DMS153 treated with DMSO at 0.1 percent for 48 hours (cell line): ENCODE data around the gene PSME4.
"Not testable (repeated sequence)": the region's sequence is repeated elsewhere in the genome, so short reads cannot be mapped to it uniquely, and the experiment has no call there.

Experiments
- DNase-seq: peaks from one replicate; lab custom pipeline; 2025; ENCODE audit not compliant: unreplicated experiment; lab: John Stamatoyannopoulos, UW

The PSME4 gene

DNA sequence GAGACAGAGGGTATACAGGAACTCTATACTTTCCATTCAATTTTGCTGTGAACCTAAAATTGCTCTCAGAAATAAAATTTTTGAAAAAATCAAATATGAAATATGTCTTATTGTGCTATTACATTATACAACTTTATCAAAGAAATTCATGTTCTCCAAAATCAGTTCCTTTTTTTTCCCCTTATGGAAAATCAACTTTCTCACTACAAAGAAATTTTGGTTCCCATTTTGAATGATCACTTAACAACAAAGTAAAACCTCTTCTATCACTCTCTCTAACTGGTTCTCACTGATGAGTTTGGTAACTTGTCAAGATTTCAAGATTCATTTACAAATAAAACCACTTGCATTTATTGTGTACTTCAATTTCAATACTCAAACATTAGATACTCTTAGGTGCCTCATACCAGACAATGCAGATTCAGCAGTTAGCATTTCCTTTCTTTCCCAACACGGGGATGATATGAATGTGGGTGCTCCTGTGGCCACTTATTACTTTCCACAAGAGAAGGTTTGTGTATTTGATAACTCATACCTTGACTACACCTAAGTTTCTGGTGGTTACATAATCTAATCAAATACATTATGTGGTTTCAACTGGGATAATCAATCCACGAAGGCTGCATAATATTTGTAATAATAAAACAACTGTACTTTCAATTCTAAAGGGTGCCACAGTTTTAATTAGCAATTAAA is 6.4 kb downstream of the PSME4 start:
- DNase-seq = peak; percentile 3

DNA sequence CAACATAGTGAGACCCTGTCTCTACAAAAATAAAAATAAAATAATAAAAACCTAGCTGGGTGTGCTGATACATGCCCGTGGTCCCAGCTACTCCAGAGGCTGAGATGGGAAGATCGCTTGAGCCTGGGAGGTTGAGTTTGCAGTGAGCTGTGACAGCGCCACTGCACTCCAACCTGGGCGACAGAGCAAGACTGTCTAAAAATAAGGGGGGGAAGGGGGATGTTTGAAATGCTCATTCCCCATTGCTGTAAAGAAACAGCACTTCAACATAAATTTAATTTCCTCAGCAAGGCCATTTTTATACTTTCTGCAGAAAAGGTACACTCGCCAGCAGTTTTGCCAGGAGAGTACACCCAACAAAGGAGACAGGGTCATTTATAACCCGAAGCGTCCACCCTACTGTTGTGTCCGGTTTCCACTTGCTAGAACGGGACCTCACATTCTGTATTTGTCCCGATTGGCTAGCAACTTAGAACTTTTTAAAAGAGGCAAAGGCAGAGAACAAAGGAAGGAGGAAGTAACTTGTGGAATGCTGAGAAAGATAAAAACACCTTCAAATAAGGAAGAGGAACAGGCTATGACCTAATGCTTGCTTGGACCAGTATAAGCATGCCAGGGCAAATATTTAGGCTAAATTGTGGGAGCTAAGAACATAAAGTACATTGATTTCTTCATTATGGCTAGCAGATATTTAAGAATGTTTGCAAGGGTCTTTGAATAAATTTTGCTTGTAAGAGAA is 9.1 kb downstream of the PSME4 start:
- not testable (repeated sequence) for DNase-seq

DNA sequence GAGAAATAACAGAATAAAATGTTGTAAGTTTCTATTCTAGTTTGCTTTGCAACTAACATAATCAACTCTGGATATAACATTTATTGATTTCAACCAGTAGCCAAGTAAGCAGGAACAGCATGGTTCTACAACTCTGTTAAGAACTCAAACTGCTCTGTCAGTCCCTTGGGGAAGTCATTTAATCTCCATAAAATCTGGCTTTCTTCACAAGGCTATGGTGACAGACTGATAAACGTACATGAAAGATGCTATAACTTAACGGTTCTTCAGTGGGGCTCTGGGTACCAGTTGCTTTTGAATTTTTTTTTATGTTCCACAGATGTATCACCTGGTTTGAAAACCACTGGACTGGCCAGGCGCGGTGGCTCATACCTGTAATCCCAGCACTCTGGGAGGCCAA is 10.3 kb downstream of the PSME4 start:
- DNase-seq = no peak

DNA sequence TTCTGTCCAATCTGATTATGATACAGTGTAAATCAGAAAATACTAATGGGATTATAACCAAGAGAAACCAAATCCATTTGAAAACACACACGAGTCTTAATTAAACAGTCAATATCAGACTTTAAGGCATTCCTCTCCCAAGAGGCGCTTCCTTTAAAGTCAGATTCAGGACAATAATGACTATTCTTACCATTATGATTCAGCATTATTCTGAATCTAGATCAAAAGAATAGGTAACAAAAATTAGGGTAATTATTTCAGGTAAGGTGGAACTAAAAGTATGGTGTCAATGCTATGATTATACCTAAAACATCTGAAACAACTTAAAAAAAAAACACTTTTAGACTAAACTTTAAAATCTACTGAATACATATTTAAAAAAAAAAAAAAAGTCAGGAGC is 12.3 kb downstream of the PSME4 start:
- DNase-seq = no peak

DNA sequence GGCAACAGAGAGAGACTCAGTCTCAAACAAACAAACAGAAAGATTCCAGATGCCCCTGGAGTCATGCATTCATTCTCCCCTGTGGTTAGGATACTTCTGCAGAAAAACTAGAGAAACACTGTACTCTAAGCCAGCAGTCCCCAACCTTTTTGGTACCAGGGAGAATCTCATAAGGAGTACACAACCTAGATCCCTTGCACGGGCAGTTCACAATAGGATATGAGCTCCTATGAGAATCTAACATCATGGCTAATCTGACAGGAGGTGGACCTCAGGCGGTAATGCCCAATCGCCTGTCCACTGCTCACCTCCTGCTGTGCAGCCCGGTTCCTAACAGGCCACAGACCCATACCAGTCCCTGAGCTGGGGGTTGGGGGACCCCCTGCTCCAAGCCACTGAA is 18.3 kb downstream of the PSME4 start:
- no peak for DNase-seq

DNA sequence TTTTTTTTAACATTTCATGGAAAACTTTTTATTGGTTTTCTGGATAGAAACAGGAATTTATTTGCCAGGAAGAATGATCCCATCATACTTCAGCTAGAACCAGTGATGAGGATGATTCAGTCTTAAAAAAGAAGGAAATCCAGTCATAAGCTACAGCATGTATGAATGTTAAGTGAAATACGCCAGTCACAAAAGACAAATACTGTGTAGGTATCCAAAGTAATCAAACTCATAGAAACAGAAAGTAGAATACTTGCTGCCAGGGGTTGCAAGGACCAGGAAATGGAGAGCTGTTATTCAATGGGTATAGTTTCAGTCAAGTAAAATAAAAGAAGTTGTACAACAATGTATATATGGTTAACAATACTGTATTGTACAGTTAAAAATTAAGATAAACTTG is 21.3 kb downstream of the PSME4 start:
- no peak for DNase-seq

DNA sequence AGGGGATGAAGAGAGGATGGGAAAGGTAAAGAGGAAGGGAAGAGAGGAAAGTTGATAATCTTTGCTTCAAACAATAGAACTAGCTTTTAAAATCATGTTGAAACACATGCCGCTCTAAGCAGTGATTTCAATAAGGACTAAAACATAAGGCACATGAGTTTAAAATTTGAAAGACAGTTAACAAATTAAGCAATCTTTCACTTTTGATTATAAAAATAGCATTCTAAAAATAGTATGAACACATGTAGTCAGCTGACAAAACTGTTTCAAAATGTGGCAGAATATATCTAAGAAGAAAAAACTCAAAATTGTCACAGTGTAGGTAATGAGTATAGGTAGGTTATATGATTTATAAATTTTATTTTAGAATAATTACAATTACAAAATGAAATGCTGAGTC is 25.3 kb downstream of the PSME4 start:
- no peak for DNase-seq

DNA sequence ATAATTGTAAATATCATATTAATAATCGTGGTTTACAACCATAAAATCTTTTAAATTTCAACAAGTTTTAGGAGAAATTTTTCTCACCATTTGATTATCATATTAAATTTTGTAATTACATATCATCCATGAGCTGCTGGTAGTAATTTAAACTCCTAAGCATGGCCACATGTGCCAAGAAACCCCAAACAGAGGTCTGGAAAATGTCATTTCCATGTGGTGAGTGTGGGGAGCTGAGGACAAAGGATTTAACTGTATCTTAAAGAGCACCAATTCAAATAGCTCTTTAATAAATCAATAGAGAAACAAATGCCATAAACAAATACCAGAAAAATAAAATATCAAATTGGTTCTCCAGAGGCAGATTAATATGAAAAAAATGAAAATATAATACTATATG is 26.3 kb downstream of the PSME4 start:
- DNase-seq = no peak

DNA sequence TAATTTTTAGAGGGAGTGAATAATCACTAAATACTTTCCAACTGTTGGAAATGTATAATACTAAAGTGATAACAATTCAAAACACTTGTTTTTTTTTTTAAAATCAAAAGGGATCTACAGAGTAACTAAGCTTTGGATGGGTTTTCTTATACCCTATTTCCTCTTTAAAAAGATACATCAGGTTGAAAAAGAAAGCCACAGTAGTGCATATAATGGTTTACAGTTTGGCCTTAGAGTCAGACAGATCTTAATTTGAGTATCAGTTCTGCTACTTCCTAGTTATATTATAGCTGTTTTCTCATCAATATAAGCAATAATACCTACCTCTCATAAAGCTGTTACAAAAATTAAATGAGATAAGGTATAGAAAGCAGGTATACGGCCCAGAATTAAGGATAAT is 28.5 kb downstream of the PSME4 start:
- DNase-seq = no peak

DNA sequence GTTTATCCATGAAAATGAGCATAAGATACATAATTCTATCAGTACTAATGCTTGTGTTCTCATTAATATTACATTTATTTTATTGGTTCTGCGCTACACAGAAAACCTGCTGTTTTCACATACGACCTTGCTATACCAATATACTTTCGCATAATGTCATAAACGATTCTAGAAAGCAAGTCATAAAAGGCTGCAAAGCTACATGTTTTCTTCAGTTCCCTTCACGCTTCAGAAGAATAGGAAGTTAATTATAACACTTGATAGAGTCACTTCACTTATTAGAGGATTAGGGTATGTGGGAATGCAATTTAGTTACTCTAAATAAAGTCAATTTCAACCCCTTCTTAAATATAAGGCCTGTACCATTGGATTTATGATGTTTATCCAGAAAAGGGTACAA is 29.0 kb downstream of the PSME4 start:
- DNase-seq = no peak

DNA sequence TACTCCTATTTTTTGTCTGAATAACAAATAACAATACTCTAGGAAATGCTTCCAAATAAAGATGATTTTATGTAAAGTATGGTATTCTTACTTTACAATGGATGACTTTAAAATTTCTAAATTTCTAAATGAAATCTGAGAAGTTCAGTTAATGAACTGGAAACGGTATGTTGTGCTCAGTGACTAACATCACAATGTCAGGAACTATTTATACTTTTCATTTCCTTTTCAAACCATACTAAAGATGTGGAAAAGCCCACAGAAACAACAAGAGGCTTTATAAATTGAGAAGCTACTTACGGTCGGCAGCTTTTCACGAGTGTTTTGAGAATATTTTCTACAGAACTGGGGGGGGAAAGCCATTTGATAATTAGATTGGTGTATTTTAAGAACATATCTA is 31.1 kb downstream of the PSME4 start:
- DNase-seq = no peak

GRCh38 chr2:53938904-53939303 is 31.9 kb downstream of the PSME4 start:
- DNase-seq = no peak

- DNase-seq = no peak
These were observed 37.5 kb downstream of the PSME4 start for GRCh38 chr2:53933329-53933728.

- not testable (repeated sequence) for DNase-seq
These were observed 44.5 kb downstream of the PSME4 start for GRCh38 chr2:53926321-53926720.

DNA sequence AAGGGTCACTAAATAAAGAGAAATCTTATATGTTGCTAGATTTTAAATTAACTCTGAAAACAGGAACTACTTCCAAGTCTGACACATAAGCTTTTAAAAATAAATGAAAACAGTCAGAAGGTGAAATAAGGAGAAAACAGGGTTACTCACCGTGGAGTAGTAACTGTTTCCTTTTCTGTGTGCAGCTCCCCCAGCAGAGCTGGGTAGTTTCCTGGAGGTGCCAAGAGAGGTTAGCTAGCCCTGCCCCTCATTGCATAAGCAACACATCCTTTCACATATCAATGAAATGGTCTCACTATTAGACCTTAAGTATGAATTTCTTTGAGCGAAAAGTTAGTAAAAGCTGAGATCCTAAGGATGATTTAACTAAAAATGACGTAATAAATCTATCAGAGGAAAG is 57.1 kb downstream of the PSME4 start:
- DNase-seq = no peak

- no peak for DNase-seq
These were observed 59.2 kb downstream of the PSME4 start for GRCh38 chr2:53911434-53912189.

DNA sequence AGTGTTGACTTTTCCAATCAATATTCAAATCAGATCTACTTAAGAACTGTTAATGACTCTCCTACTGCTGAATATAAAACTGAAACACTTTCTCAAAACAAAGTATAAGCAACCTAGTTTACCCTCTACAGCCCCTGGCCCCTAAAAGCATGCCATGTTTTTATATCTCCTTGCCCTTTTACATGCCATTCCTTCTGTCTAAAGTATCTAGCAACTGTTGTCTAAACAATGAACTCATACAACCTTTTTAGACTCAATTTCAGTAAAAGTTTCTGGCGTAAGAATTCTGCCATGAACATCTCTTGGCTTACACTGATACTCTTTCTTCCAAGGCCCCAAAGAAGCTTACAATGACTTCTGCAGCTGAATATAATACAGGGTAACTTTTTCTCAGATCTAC is 63.2 kb downstream of the PSME4 start:
- no peak for DNase-seq

- no peak for DNase-seq
These were observed 65.4 kb downstream of the PSME4 start for GRCh38 chr2:53905396-53905795.

GRCh38 chr2:53903011-53903410 is 67.8 kb downstream of the PSME4 start:
- DNase-seq = no peak

- no peak for DNase-seq
These were observed 69.6 kb downstream of the PSME4 start for GRCh38 chr2:53901192-53901591.

GRCh38 chr2:53896864-53897263 is 73.9 kb downstream of the PSME4 start:
- no peak for DNase-seq
